Right renal pelvis (tissue), 4 donors: ENCODE data around the gene WFIKKN2. TPM values are rescaled to one million over a fixed set of nuclear protein-coding genes. Genes with fewer than 3 reads are reported as not detected.

Experiments used
- DNase-seq, 4 donors: peaks; one replicate each; pipeline ENCODE4 v3.0.0-alpha.2; 2013; ENCODE audit warnings: low read depth in 4 of 4, low spot score in 3 of 4, missing footprints in 1 of 4
- polyA plus RNA-seq, 4 donors: library from polyadenylated mRNA; unstranded; fragments of 120-200 nt; gene quantifications; one replicate each; pipeline ENCODE4 v1.2.1, GENCODE V29; 2013; ENCODE audit not compliant: insufficient read length in 4 of 4

WFIKKN2 gene
- polyA plus RNA-seq, 4 donors, result 0.89 to 1.6 (median 1.3) TPM

DNA sequence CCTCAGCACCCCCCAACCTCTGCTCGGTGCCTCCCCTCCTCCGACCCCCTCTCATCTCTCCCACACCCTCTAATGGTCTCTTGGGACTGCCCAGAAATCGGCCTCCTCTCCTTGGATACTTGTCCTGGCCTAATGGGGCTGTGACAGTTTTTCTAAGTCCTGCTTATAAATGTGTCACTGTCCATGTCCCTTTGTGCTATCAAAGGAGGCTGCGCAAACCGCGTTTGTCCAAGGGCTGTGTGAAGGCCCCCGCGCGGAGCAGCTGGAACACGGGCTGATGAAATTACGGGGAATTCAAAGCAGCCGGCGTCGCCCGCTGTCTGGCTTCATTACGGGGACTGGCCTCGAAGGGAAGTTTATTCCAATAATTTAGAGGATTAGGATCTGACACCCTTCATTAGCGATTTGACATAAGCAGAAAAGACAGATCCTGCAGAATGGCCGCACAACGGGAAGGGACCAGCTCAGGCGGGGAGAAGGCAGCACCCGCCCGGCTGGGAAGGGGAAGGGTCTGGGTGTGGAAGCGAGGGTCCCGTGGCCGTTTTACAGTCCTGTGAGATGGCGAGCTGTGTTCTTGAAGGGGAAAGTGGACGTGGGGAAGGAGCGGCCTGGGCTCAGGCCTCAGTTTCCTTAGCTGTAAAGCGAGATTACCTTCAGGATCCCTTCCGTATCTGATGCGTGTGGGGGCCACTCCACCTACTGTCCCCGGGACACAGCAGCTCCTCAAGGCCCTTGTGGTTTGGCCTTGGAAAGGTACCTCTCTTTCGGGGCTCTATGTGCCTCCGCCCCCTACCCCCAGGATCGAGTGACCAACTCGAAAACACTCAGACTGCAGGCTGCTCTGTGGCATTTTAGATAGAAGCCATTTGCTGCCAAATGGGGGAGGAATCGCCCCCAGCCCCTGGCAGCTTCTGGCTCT, 1.6 kb upstream of the WFIKKN2 start:
- DNase-seq, result no peak

DNA sequence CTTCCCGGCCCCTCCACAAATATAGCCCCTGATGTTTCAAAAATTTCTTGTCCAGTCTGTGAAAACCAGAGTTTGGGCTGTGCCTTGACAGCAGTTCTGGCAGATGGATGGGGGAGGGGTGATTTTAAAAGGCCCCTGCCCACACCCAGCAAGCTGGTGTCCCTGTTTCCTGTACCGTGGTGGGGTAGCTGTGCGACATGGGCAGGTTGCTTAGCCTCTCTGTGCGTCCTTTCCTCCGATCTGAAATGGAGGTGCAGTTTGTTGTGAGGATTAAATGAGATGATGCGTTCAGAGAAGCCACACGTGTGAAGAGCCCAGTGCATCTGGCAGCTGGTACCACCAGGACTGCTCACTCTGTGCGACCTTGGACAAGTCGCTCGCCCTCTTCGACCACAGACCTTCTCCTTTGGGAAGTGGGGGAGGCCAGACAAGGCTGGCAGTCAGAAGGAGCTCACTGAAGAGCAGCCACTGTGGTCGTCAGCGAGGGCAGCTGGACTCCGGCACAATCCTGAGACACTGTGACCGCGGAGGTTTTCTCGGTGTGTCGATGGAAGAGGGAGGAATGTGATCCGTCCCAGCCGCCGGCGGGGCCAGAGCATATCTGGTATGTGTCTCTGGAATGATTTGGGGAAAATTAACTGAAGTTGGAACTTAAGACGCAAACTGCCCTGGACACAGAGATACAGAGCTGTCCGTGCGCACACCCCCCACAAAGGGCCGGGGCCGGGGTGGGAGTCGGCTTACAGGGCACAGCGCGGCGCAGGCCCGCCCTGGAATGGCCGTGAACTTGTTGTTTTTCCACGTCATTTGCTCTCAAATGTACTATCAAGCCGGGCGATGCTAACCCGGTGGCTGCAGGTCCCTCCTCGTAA, 721 bp upstream of the WFIKKN2 start:
- DNase-seq, result no peak

DNA sequence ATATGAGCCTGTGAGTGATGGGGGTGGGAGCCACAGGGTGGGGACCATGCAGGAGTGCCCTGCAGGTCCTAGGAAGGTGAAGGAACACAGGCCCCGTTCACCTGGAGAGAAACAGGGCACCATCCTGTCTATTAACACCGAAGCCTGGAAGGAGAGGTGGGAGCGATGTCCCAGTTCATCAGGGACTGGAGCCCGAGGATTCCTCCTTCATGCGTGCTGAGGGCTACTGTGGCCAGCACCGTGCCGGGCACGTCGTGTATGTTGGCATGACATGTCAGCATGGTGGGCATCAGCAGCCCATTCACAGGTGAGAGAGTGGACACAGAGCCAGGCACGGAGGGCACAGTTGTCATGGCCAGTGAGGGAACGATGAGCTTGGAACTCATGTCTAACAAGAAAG, 1.4 kb downstream of the WFIKKN2 start:
- no peak for DNase-seq

DNA sequence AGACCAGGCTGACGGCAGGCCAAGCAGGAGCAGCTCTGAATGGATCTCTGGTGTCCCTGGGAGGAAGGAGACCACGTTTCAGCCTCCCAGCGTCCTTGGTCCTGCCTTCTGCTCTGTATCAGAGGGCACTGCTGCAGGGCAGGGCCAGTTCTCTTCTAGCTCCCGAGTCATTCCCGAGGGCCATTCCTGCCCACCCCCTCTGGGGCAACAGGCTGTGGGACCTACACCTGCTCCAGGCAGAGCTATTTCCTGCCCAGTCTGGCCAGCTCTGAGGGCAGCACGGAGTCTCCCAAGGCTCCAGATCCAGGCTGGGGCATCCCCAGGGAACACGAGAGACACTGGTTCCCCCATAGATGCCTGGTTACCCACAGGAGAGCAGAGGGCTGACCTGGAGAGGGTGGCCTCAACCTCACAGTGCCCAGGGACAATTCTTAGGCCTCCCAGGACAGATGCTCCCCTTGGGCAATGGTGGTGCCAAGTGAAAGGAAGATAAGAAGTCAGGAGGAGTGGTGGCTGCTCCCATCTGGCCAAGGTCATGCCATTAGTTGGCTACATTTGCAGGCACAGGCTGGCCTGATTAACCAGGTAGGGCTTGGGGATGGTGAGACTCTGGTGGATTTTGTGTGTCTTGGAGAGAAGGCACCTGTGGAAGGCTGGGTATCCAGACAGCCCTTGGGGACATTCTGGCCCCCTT, 2.0 kb downstream of the WFIKKN2 start:
- no peak for DNase-seq

DNA sequence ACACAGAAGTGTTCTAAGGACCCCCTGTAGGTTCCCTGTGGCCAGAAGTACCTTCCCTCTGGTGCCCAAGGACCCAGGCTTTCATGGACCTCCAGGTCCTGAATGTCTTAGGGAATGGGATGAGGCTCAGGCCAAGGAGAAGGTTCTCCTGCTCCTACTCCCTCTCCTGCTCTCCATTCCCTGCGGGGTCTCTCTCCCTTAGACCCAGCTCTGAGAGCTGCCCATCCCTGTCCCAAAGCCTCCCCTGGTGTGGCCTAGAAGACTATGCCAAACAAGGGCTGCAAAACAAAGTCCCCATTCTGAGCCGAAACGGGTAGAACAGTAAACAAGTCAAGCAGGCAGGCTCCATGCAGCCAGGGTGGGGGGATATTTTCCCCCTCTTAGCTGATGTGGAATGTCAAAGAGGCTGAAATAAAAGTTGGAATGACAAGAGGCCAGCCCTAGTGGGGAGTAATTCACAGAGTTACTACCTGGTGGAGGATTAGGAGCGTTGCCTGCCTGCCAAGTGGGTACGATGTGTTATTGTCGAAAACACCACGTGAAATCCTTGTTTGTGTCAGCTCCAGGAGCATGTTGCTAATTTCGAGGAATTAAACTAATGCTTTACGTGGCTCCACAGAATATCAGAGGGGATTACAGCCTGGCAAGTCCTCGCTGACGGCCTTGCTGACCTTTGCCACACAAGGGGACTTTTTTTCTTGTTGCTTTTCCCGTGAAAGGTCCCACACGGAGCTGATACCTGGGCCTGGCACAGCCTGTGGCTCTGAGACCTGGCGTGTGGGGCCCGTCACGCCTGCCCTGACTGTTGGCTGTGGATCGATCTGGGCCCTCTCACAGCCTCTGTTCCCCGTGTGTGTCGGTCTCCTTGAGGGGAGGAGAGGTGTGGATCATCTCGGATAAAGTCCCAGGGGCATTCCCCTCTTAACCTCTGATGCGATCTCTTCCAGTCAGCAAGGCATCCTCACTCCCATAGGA, 2.9 kb downstream of the WFIKKN2 start:
- no peak for DNase-seq

DNA sequence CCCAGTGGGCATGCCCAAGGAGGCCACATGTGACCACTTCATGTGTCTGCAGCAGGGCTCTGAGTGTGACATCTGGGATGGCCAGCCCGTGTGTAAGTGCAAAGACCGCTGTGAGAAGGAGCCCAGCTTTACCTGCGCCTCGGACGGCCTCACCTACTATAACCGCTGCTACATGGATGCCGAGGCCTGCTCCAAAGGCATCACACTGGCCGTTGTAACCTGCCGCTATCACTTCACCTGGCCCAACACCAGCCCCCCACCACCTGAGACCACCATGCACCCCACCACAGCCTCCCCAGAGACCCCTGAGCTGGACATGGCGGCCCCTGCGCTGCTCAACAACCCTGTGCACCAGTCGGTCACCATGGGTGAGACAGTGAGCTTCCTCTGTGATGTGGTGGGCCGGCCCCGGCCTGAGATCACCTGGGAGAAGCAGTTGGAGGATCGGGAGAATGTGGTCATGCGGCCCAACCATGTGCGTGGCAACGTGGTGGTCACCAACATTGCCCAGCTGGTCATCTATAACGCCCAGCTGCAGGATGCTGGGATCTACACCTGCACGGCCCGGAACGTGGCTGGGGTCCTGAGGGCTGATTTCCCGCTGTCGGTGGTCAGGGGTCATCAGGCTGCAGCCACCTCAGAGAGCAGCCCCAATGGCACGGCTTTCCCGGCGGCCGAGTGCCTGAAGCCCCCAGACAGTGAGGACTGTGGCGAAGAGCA, 4.4 kb downstream of the WFIKKN2 start:
- no peak for DNase-seq

DNA sequence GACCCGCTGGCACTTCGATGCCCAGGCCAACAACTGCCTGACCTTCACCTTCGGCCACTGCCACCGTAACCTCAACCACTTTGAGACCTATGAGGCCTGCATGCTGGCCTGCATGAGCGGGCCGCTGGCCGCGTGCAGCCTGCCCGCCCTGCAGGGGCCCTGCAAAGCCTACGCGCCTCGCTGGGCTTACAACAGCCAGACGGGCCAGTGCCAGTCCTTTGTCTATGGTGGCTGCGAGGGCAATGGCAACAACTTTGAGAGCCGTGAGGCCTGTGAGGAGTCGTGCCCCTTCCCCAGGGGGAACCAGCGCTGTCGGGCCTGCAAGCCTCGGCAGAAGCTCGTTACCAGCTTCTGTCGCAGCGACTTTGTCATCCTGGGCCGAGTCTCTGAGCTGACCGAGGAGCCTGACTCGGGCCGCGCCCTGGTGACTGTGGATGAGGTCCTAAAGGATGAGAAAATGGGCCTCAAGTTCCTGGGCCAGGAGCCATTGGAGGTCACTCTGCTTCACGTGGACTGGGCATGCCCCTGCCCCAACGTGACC, 5.0 kb downstream of the WFIKKN2 start:
- no peak for DNase-seq

DNA sequence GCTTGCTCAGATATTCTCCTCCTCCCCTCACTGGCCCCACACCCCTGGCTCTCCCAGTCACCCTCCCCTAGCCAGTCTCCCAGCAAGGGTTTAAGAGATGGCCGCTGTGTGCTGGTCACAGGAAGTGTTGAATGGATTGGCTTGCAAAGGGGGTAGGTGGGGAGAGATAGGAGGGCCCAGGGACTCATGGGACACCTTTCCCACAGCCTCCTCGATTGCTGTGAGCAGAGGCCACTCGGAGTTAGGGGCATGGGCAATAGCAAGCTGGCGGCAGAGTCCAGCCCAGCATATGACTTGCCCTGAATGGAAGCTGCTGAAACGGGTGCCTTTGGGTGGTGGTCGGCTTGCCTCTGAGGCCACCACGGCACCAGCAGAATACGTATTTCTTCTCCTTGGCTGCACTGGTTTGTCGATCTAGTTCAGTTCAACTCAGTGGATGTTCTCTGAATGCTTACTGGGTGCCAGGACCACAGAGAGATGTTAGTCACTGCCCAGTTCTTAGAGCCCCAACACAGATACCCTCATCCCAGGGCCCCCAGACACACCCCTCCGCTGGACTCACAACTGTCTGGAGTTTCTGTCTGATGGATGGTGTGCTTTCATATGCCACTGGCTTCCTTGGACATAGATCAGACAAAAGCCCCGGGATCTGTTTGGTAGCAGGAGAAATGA, 6.0 kb downstream of the WFIKKN2 start:
- DNase-seq, result no peak

DNA sequence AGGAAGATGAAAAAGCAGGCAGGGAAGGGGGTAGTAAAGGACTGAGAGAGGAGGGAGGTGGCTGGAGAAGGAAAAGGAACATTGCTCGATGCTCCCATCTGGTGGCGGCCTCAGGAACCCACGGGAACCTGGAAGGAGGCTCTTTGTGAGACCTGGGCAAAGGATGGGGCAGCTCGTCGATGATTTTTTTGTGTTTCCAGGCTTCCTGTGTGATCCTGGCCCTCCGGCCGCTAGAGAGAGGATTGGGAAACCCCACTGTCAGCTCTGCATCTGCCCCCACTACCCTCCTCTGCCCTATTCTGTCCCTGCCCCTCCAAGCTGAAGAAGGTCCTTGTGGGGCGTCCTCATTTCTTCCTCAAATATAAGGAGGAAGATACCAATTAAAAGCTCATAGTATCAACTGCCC, 6.6 kb downstream of the WFIKKN2 start:
- no peak for DNase-seq

DNA sequence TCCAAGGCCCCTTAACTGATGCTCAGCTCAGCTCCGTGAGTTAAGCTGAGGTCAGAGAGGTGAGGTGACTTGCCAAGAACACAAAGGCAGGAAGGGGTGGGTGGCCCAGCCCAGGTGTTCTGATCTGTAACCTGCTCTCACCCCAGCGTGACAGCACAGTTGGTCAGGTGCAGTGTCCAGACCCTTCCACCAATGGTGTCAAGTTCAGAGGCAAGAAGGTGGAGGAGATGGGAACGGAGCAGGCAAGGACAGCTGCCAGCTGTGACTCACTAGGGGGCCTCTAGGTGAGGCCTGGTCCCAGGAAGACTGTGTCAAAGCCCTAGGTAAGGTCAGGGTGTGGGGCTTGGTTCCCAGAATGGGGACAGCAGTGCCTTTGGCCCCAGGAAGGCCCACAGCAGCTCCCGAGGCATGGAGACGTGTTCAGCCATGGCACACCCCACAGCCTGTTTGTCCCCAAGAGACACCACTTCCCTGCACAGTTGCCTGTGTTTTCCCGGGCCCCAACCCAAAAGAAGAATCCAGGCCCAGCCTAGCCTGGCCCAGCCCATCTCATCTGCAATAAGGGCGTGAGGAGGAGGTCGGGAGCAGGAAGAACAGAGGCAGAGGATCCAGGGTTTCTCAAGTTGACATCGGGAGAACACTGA, 7.2 kb downstream of the WFIKKN2 start:
- no peak for DNase-seq

DNA sequence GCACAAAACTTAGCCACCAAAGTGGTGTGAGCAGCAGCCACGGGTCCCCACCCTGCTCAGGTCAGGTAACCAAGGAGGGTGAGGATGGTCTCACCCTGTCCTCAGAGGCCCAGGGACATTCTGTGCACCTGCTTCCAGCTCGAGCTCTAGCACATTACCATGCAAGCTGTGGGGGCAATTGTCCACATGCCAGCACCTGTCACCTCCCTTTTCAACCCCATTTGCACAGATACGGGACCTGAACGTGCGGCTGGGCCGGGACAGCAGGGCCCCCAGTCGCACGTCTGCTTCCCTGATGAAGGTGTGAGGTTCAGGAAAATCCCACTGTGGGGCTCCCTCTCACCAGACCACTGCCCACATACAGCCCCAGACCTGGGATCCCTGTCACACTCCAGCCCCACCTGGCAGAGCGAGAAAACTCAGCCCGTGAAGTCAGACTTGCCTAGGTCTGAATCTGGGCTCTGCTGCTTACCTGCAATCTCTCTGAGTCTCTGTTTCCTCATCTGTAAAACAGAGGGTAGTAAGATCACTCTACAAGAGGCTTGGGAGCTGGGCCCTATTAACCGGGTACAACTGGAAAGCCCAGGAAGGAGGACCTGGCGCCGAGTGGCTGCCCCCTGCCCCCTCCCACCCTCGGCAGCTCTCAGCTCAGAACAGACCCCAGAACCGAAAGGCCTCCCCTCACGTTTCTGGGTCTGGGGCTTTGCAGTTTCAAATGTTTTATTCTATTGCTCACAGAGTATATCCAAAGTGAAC, 7.9 kb downstream of the WFIKKN2 start:
- DNase-seq, result no peak

DNA sequence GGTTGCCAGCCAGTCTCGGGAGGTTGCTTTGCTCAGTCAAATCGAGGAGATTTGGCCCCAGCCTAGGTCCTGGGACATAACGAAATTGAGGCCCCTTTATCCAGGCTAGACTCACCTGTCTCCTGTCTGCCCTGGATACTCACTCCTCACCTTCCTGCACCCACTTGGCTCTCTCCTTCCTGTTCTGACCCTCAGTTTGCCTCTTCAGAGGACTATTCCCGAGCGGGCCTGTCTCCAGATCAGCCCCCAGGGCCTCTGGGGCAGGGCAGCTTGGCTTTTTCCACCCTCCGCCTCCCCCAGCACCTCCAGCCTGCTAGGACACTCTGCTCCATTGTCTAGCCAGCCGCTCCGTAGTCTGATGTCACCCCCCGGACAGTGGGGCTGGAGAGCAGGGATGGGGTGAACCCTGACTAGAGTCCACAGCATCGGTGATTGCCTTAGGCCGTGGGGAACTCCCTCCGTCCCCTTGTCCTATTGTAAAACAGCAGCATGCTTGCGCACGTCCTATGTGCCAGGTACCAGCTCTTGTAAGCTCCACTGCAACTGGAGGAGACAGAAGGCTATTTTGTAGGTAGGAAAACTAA, 8.8 kb downstream of the WFIKKN2 start:
- no peak for DNase-seq

DNA sequence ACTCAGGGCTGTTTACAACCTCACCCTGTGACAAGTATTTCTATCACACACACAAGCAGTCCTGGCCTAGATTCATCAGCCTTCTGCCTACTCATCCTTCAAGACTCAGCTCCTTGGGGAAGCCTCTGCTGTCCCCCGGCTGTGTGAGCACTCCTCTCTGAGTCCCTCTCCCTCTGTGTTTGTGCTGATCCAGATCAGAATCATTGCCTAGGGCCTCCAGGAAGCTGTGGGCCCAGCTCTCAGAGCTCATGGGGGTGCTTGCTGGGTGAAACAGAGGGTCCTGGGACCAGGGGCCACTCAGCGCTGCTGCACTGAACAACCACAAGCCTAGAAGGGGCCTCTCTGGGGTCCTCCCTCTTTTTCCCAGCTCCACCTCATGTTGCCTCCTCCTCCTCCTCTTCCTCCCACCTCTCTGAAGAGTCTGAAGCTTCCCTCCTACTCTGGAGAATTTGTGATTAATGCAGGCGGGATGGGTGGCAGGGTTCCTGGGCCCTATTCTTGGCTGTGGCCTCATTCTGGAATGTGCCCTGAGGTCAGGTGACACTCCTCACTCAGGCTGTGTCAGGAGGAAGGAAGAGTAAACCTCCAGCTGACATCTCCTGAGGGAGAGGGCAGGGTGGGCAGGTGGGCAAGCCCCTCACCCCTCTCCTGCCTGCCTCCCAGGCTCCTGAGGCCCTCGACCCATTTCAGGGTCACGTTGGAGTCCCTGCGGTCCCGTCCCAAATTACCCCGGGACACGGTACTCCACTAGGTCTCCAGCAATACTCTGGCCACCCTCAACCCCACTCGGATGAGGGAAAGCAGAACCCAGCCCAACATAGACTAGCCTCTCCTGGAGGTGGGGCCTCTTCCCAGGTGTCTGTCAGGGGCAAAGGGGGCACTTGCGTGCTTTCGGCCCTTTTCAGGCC, 10.1 kb downstream of the WFIKKN2 start:
- DNase-seq, result no peak

DNA sequence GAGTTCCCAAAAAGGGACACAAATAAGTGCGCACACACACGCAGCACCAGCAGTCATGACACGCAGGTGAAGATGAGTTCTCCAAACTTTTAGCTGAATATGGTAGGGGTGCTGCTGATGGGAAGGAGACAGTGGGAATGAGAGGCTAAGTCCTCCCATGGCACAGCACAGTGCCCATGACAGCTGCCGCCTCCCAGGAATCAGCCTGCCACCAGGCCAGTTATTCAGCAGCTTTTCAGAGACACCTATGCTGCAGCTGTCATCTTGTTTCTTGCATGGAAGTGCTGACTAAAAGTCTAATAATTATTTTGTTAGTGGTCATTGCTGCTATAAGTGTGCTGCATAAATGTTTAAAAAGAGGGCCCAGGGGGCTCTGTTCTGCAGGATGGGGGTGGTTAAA, 12.2 kb downstream of the WFIKKN2 start:
- DNase-seq, result no peak

DNA sequence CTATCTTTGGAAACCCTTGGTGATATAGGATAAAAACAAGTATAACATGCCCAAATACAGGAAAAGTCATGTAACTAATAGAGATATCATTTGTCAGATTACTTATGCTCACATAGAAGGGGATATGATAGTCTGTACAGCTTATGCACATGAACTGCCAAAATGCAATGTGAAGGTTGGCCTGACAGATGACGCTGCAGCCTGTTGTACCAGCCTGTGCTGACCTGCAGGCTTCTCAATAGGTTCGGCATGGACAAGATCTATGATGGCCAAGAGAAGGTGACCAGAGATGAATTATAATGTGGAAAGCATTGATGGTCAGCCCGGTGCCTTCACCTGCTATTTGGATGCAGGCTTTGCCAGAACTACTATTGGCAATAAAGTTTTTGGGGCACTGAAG, 12.7 kb downstream of the WFIKKN2 start:
- no peak for DNase-seq

DNA sequence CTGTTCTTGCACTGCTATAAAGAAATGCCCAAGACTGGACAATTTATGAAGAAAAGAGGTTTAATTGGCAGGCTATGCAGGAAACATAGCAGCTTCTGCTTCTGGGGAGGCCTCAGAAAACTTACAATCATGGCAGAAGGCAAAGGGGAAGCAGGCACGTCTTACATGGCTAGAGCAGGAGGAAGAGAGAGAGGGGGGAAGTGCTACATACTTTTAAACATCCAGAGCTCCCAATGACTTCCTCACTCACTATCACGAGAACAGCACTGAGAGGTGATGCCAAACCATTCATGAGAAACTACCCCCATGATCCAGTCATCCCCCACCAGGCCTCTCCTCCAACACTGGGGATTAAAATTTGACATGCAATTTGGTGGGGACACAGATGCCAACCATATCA, 13.3 kb downstream of the WFIKKN2 start:
- no peak for DNase-seq
